ENCODE data around the gene TXLNG. TPM values are rescaled to one million over a fixed set of nuclear protein-coding genes. Genes with fewer than 3 reads are reported as not detected.
"Not testable (repeated sequence)": the region's sequence is repeated elsewhere in the genome, so short reads cannot be mapped to it uniquely, and the experiment has no call there.

TXLNG gene
- total RNA-seq, 1 donor, result 13.9 TPM

DNA sequence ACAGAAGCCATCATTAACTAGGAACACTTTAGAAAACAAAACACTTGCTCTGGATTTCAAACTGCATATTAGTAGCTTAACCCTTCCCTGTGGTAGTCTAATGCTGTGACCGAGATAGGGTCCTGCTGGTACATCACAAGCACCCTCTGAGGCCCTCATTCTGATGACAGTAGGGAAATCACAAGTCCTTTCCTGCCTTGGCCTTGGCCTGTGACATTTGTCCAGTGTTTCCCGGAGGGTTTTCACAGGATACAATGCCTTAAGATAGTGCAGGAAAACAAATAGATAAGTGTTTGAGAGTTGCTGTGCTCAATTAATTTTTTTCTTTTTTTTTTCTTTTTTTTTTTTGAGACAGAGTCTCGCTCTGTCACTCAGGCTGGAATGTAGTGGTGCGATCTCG, 37.8 kb upstream of the TXLNG start:
- TF ChIP-seq, protein P1, sequence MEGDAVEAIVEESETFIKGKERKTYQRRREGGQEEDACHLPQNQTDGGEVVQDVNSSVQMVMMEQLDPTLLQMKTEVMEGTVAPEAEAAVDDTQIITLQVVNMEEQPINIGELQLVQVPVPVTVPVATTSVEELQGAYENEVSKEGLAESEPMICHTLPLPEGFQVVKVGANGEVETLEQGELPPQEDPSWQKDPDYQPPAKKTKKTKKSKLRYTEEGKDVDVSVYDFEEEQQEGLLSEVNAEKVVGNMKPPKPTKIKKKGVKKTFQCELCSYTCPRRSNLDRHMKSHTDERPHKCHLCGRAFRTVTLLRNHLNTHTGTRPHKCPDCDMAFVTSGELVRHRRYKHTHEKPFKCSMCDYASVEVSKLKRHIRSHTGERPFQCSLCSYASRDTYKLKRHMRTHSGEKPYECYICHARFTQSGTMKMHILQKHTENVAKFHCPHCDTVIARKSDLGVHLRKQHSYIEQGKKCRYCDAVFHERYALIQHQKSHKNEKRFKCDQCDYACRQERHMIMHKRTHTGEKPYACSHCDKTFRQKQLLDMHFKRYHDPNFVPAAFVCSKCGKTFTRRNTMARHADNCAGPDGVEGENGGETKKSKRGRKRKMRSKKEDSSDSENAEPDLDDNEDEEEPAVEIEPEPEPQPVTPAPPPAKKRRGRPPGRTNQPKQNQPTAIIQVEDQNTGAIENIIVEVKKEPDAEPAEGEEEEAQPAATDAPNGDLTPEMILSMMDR (IDR thresholded peaks at IDR 0.05; ENCODE audit: insufficient read depth, low read length), result no peak
- no peak for DNase-seq (ENCODE audit: low read depth)

DNA sequence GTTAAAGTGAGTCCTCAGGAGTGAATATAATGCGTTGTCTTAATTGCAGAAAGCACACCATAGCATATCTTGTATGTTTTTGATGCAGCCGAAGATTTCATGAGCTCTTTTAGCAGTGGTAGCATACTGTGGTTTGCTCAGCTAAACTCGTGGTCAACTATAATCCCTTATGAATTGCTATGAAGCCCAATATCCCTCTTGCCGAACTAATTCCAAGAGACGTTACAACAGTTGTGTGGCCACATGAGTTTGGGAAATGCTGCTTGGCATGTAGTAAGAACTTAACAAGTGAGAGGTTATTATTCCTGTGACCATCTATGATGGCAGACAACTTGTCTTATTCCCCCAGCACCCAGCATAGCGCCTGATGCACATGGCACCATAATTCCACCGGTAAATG, 36.1 kb upstream of the TXLNG start:
- DNase-seq (ENCODE audit: low read depth), result no peak
- no peak overlapping the region for H3K4me3 ChIP-seq (ENCODE audit: low read depth, low read length)
- TF ChIP-seq, protein P1 (IDR thresholded peaks at IDR 0.05; ENCODE audit: insufficient read depth, low read length), result no peak

More for the DNA sequence above, 37.8 kb upstream of the TXLNG start:
- H3K4me3 ChIP-seq (ENCODE audit: low read depth, low read length), result no peak overlapping the region

DNA sequence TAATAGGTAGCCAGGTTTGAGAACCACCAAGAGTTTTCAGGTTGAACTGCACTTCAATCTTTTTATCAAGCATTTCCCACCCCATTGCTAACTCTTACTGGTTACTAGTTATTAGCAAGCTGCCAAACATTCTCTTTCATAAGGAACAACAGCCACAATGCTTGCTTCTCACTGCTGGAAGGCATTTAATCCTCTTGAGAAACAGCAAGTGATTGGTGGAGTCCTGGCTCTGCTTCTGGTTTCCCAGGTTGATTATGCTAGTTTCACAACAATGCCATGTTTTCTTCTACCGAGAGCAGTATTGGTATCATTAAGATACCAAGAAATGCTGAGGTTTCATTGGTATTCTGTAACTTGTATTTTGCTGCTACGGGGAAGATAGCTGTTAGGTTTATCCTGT, 32.2 kb upstream of the TXLNG start:
- TF ChIP-seq, protein P1 (IDR thresholded peaks at IDR 0.05; ENCODE audit: insufficient read depth, low read length), result no peak
- H3K4me3 ChIP-seq (ENCODE audit: low read depth, low read length), result no peak overlapping the region
- DNase-seq (ENCODE audit: low read depth), result no peak

DNA sequence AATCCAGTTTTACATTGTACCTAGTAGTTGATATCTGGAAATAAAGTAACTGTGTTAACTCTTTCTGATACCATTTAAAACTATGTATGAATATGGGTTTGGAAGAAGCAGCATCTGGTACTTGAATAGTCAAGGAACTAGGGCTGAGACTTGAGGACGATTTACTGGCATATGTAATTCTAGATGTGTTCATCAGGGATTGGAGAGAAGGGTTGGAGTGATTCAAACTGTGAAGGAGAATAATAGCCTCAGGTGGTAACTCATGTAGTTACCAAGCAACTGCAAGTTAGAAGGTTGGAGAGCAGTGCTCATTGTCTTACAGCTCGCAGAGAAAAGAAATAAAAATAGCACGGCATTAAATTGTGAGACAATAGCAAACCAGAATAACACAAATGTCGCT, 29.5 kb upstream of the TXLNG start:
- no peak for DNase-seq (ENCODE audit: low read depth)
- TF ChIP-seq, protein P1 (IDR thresholded peaks at IDR 0.05; ENCODE audit: insufficient read depth, low read length), result no peak
- H3K4me3 ChIP-seq (ENCODE audit: low read depth, low read length), result no peak overlapping the region

DNA sequence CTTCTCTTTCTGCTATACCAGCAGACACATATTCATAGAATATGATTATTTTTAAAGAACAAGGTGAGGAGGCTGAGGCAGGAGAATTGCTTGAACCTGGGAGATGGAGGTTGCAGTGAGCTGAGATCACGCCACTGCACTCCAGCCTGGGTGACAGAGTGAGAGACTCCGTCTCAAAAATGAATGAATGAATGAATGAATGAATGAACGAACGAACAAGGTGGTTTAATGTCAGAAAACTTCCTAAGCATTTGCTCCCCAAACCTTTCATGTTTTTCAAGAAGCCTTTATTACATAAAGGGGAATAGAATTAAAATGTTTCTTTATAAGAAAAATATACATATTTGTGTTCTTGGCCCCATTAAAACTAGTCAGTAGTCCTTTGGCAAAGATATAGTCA, 24.8 kb upstream of the TXLNG start:
- not testable (repeated sequence) for H3K4me3 ChIP-seq (ENCODE audit: low read depth, low read length); DNase-seq (ENCODE audit: low read depth)

DNA sequence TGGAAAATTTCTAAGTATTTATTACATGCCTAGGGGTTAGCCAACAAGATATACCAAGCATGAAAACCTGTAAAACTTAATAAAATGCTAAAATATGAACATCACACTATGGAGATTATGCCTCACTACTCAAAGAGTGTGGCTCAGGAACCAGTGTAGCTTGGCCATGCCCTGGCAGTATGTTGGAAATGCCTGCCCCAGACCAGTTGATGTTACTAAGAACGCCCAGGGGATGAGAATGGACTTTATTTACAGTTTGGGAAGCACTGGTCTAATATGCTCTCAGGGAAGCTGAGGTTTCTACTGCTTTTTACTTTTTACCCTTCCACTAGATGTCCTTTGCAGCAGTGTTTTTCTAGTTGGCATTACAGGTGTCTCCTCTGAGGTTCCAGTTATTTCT, 23.7 kb upstream of the TXLNG start:
- TF ChIP-seq, protein P1 (IDR thresholded peaks at IDR 0.05; ENCODE audit: insufficient read depth, low read length), result no peak
- H3K4me3 ChIP-seq (ENCODE audit: low read depth, low read length), result no peak overlapping the region
- no peak for DNase-seq (ENCODE audit: low read depth)

DNA sequence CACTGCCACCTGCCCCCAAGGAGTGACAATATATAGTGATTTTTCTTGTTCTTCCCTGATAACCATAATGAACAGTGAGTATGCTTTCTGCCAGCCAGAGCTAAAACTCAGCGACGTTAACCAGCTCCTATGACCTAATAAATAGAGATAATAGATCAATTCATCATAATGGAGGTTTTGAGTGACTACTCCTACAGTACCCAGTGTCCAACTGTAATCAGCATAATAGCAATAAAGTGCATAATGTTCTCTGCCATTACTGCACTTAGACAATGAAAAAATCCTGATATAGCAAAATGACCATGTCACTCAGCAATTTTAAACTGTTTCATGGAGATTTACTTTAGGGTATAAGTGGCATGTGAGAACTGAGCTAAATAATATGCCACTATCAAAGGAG, 20.7 kb upstream of the TXLNG start:
- TF ChIP-seq, protein P1 (IDR thresholded peaks at IDR 0.05; ENCODE audit: insufficient read depth, low read length), result no peak
- no peak for DNase-seq (ENCODE audit: low read depth)
- no peak overlapping the region for H3K4me3 ChIP-seq (ENCODE audit: low read depth, low read length)

Measured in fibroblast of the aortic adventitia (primary cell).